ENCODE data around the gene IRF5.

The IRF5 gene

GRCh38 chr7:128928882-128929788 lies 8.6 kb upstream of the IRF5 start:
- Histone ChIP-seq H3K27ac (no peak overlapping the region), H3K9me3 (no peaks in the 10 kb centered on the region), H3K36me3 (no peaks in the 10 kb centered on the region), H3K27me3 (peaks cover 0 to 38% of the 10 kb centered on the region in 2 donors), H3K4me3 (no peak overlapping the region), H3K4me1 (no peaks in the 10 kb centered on the region)
- DNase-seq, result no peak
- TF ChIP-seq, protein P1, sequence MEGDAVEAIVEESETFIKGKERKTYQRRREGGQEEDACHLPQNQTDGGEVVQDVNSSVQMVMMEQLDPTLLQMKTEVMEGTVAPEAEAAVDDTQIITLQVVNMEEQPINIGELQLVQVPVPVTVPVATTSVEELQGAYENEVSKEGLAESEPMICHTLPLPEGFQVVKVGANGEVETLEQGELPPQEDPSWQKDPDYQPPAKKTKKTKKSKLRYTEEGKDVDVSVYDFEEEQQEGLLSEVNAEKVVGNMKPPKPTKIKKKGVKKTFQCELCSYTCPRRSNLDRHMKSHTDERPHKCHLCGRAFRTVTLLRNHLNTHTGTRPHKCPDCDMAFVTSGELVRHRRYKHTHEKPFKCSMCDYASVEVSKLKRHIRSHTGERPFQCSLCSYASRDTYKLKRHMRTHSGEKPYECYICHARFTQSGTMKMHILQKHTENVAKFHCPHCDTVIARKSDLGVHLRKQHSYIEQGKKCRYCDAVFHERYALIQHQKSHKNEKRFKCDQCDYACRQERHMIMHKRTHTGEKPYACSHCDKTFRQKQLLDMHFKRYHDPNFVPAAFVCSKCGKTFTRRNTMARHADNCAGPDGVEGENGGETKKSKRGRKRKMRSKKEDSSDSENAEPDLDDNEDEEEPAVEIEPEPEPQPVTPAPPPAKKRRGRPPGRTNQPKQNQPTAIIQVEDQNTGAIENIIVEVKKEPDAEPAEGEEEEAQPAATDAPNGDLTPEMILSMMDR (IDR thresholded peaks at IDR 0.05), result no peak
- intact Hi-C loops (cut with DNase I; ENCODE audit: low total_unique reads), result no loop called here

- no peak for DNase-seq
Measured at GRCh38 chr7:128931190-128931798, 6.4 kb upstream of the IRF5 start.

DNA sequence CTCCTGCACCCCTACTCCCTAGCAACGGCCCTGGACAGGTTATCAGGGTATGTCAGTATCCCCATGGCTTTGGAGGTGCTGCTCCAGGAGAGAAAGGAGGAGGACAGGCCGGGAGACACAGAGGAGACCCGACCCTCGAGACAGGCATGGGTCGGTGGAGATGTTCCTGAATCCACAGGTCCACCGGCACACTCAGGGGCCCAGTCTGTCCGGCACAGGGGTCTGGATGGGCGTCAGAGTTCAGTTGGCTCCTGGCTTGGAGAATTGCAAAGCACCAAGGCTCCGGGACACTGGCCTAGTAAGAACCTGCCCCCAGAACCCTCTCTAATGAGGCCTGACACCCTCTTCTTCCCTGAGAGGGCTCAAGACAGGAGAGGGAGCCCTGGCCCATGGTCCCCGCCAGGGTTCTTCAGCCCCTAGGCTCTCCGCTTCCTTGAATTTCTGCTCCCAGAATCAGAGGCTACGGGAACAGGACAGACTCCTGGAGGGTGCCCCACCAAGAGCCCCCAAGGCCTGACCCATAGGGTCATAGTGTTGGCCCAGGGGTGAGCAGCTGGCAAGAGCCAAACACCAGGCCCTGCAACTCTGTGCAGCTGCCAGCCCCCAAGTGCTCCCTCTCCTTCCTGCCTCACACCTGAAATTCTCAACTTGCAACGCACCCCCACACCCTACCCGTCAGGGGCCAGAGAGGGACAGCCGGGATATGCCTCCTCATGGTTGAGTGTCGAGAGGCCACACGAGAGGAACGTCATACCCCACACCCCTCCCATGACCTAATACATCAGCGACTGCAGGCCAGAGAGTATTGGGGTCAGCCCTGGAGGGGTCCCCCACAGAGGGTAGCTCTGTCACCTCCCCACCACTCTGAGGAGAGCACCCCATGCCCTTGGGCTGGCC lies 5.5 kb upstream of the IRF5 start:
- TF ChIP-seq, protein P1 (IDR thresholded peaks at IDR 0.05), result no peak

More at GRCh38 chr7:128931190-128931798, 6.4 kb upstream of the IRF5 start:
- Histone ChIP-seq H3K27ac (no peak overlapping the region), H3K4me1 (no peaks in the 10 kb centered on the region), H3K4me3 (no peak overlapping the region), H3K9me3 (no peaks in the 10 kb centered on the region), H3K27me3 (peaks cover 0 to 46% of the 10 kb centered on the region in 2 donors), H3K36me3 (no peaks in the 10 kb centered on the region)
- intact Hi-C loops (cut with DNase I; ENCODE audit: low total_unique reads), result no loop called here
- TF ChIP-seq, protein P1 (IDR thresholded peaks at IDR 0.05), result no peak

DNA sequence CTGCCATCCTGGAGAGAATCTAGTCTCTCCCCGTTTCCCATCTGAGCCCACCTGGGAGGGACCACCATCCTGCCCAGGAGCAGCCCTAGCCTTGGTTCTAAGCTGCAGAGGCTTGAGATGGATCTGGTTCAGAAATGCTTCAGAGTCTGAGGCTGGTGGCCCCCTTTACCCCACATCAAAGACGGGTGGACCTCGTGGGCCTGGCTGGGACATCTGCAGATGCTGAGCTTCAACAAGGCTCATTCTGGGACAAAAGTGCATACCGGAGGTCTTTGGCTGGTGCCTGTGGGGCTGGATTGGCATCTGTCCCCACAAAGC lies 4.9 kb upstream of the IRF5 start:
- Histone ChIP-seq H3K4me1 (peaks cover 0 to 8% (median 5%) of the 10 kb centered on the region in 4 donors), H3K27me3 (peaks cover 0 to 51% of the 10 kb centered on the region in 2 donors), H3K9me3 (no peaks in the 10 kb centered on the region), H3K36me3 (no peaks in the 10 kb centered on the region), H3K4me3 (no peak overlapping the region), H3K27ac (no peak overlapping the region)
- TF ChIP-seq, protein P1 (IDR thresholded peaks at IDR 0.05), result no peak
- intact Hi-C loops (cut with DNase I; ENCODE audit: low total_unique reads), result no loop called here
- DNase-seq, result no peak

More for the DNA sequence above, 5.5 kb upstream of the IRF5 start:
- no peak overlapping the region for H3K4me3 ChIP-seq
- peaks cover 0 to 2% (median under 1%) of the 10 kb centered on the region in 4 donors for H3K4me1 ChIP-seq
- H3K36me3 ChIP-seq, result no peaks in the 10 kb centered on the region
- intact Hi-C loops (cut with DNase I; ENCODE audit: low total_unique reads), result no loop called here
- peaks cover 0 to 49% of the 10 kb centered on the region in 2 donors for H3K27me3 ChIP-seq
- H3K27ac ChIP-seq, result no peak overlapping the region
- no peaks in the 10 kb centered on the region for H3K9me3 ChIP-seq
- DNase-seq, result no peak

DNA sequence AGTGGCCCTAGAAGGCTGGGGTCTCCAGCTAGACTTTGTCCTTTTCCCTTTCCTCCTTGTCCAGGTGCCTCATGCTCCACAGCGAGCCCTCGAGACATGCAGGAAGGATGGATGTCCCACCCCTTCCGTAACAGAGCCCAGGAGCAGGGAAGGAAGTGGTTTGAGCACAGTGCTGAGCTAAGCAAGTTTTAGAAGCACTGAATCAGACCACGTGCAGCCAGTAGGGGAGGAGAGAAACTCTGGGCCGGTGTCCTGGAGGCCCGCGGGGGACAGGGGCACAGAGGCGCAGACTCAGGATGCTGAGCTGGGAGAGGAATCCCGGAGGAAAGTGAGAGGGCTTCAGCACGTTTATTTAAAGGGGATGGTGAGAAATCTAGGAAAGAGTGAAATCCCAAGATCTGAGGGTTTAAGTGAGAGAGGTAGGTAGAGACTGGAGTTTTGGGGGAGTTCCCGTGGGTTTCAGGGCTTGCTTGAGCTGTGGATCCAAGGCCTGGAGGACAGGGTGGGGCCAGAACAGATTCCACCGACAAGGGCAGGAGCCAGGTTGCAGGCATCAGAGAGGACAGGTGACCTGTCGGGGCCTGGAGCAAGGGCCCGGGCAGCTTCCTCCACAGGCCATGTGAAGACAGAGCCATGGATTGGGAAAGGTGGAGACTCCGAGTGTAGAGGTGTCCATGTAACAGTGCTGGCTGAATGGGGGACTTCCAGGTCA lies 4.4 kb upstream of the IRF5 start:
- H3K4me3 ChIP-seq, result no peak overlapping the region
- H3K27ac ChIP-seq, result no peak overlapping the region
- no peaks in the 10 kb centered on the region for H3K36me3 ChIP-seq
- peaks cover 0 to 51% of the 10 kb centered on the region in 2 donors for H3K27me3 ChIP-seq
- TF ChIP-seq, protein P1 (IDR thresholded peaks at IDR 0.05), result no peak
- H3K4me1 ChIP-seq, result peaks cover 0 to 13% (median 10%) of the 10 kb centered on the region in 4 donors
- intact Hi-C loops (cut with DNase I; ENCODE audit: low total_unique reads), result no loop called here
- no peaks in the 10 kb centered on the region for H3K9me3 ChIP-seq
- DNase-seq, result peak in 1 of 2 donors; percentile 70

Data from tibial artery (tissue), 4 donors.